Activated T-cell treated with anti-CD3 and anti-CD28 coated beads, Interleukin-2, amount 50 U/mL, for 24 hours (primary cell): ENCODE results near the gene UBE2N.

ENCODE experiments used
- DNase-seq: peaks from one replicate; pipeline ENCODE4 v3.0.0-alpha.2; 2020
- H3K27ac Mint-ChIP-seq: 2 replicates; pipeline ENCODE4 v1.8.0; 2020; ENCODE audit warnings: mild to moderate bottlenecking, mixed read lengths
- H3K27me3 Mint-ChIP-seq: 2 replicates; pipeline ENCODE4 v1.8.0; 2020; ENCODE audit warnings: mixed read lengths
- H3K36me3 Mint-ChIP-seq: 2 replicates; pipeline ENCODE4 v1.8.0; 2020; ENCODE audit warnings: low read depth, mixed read lengths
- H3K4me1 Mint-ChIP-seq: 2 replicates; pipeline ENCODE4 v1.8.0; 2020; ENCODE audit warnings: low read depth, mixed read lengths
- H3K4me3 Mint-ChIP-seq: 2 replicates; pipeline ENCODE4 v1.8.0; 2020; ENCODE audit warnings: mild to moderate bottlenecking, moderate library complexity, mixed read lengths
- H3K9me3 Mint-ChIP-seq: 2 replicates; pipeline ENCODE4 v1.8.0; 2020; ENCODE audit warnings: mixed read lengths

Gene UBE2N

GRCh38 chr12:93370947-93371346 is 70.8 kb downstream of the UBE2N start:
- Mint-ChIP-seq H3K27ac (no peak overlapping the region), H3K36me3 (no peaks in the 10 kb centered on the region), H3K4me1 (no peaks in the 10 kb centered on the region), H3K27me3 (peaks cover 5% of the 10 kb centered on the region), H3K9me3 (no peaks in the 10 kb centered on the region), H3K4me3 (no peak overlapping the region)
- DNase-seq: no peak

DNA sequence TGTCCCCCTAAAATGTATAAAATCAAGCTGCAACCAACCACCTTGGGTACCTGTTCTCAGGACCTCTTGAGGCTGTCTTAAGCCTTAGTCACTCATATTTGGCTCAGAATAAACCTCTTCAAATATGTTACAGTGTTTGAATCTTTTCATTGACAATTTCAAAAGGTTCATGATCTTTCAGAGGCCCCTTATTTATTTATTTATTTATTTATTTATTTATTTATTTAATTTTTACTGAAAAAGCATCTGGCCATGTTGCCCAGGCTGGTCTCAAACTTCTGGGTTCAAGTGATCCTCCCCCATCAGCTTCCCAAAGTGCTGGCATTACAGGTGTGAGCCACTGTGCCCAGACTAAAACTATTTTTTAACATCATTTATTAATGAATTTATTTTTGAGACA is 72.2 kb downstream of the UBE2N start:
- Mint-ChIP-seq H3K27me3 (peaks cover 5% of the 10 kb centered on the region), H3K9me3 (no peaks in the 10 kb centered on the region), H3K36me3 (no peaks in the 10 kb centered on the region), H3K4me3 (no peak overlapping the region), H3K4me1 (peaks cover under 1% of the 10 kb centered on the region), H3K27ac (no peak overlapping the region)
- DNase-seq: no peak

GRCh38 chr12:93368766-93369165 is 73.0 kb downstream of the UBE2N start:
- DNase-seq: no peak
- H3K9me3 Mint-ChIP-seq: no peaks in the 10 kb centered on the region
- H3K4me1 Mint-ChIP-seq: peaks cover 7% of the 10 kb centered on the region
- H3K4me3 Mint-ChIP-seq: no peak overlapping the region
- no peaks in the 10 kb centered on the region for H3K36me3 Mint-ChIP-seq
- H3K27ac Mint-ChIP-seq: no peak overlapping the region
- peaks cover 5% of the 10 kb centered on the region for H3K27me3 Mint-ChIP-seq

DNA sequence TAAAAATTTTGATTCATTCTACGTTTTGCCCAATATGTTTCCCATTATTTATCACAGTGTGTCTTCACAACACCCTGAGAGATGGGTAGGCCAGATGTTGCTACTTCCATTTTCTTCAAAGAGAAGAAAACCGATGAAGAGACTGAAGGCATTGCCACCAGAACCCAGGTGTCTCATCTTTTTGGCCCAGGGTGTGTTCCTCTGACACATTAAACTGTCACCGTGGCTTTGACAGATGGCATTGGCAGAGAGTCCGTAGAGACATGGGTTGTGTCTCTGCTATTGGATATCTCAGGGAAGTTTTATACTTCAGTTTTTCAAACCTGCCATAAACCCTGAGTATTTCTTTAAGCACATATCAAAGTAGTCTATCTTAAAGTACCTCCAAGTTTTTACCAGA is 75.3 kb downstream of the UBE2N start:
- Mint-ChIP-seq H3K36me3 (no peaks in the 10 kb centered on the region), H3K27ac (no peak overlapping the region), H3K27me3 (peaks cover 5% of the 10 kb centered on the region), H3K4me1 (peaks cover 11% of the 10 kb centered on the region), H3K4me3 (no peak overlapping the region), H3K9me3 (no peaks in the 10 kb centered on the region)
- DNase-seq: no peak

DNA sequence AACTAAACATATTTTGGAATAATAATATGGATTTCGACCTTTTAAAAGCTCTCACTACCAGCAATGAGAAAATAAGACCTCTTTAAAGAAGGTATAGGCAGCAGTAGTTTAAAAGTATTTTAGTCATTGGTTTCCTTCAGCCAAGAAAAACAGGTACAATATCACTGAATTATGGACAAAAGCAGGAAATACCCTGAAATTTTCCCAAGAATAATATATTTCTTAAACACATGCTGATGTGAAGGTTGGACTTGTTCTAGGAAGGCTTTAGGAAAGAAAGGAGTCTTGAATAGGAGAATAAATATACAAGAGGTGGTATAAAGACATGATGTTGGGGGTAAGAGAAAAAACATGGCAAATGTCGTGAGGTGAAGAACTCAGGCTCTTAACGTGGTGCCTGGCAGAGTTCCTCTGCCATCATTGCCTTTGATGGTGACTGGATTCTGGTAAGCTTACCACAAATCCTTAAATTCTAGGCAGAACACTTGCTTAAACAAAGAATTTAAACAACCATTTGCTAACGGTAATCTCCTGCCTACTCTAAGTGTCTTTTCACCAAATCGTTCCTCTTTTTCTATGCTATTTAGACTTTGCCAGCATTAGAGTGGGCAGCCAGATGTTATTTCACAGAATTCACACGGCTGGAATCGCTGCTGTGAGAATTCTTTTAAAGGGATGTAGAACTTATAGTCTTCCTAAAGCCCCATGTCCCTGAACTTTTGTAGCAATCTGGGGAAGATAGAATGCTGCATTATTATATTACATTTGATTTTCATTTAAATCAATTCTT is 75.9 kb downstream of the UBE2N start:
- Mint-ChIP-seq H3K4me1 (peaks cover 11% of the 10 kb centered on the region), H3K4me3 (no peak overlapping the region)

GRCh38 chr12:93363841-93364297 is 77.9 kb downstream of the UBE2N start:
- Mint-ChIP-seq H3K36me3 (no peaks in the 10 kb centered on the region), H3K27me3 (no peaks in the 10 kb centered on the region), H3K9me3 (no peaks in the 10 kb centered on the region), H3K27ac (no peak overlapping the region), H3K4me3 (no peak overlapping the region), H3K4me1 (peaks cover 11% of the 10 kb centered on the region)
- no peak for DNase-seq

More for the DNA sequence above, 75.9 kb downstream of the UBE2N start:
- DNase-seq: no peak
- Mint-ChIP-seq H3K36me3 (no peaks in the 10 kb centered on the region), H3K27ac (no peak overlapping the region), H3K27me3 (peaks cover 3% of the 10 kb centered on the region), H3K9me3 (no peaks in the 10 kb centered on the region)

GRCh38 chr12:93361151-93361919 is 80.4 kb downstream of the UBE2N start:
- Mint-ChIP-seq H3K4me3 (no peak overlapping the region), H3K27me3 (no peaks in the 10 kb centered on the region), H3K9me3 (no peaks in the 10 kb centered on the region), H3K4me1 (peaks cover 11% of the 10 kb centered on the region), H3K36me3 (no peaks in the 10 kb centered on the region), H3K27ac (no peak overlapping the region)
- DNase-seq: no peak

- no peaks in the 10 kb centered on the region for H3K27me3 Mint-ChIP-seq
- H3K4me3 Mint-ChIP-seq: no peak overlapping the region
- no peak for DNase-seq
- no peaks in the 10 kb centered on the region for H3K36me3 Mint-ChIP-seq
- H3K27ac Mint-ChIP-seq: no peak overlapping the region
- H3K4me1 Mint-ChIP-seq: peaks cover 11% of the 10 kb centered on the region
- no peaks in the 10 kb centered on the region for H3K9me3 Mint-ChIP-seq
Observed at GRCh38 chr12:93360688-93361087, 81.1 kb downstream of the UBE2N start.

GRCh38 chr12:93358821-93359220 is 82.9 kb downstream of the UBE2N start:
- Mint-ChIP-seq H3K27me3 (no peaks in the 10 kb centered on the region), H3K4me1 (peaks cover 4% of the 10 kb centered on the region), H3K36me3 (no peaks in the 10 kb centered on the region), H3K27ac (no peak overlapping the region), H3K4me3 (no peak overlapping the region), H3K9me3 (no peaks in the 10 kb centered on the region)
- no peak for DNase-seq

DNA sequence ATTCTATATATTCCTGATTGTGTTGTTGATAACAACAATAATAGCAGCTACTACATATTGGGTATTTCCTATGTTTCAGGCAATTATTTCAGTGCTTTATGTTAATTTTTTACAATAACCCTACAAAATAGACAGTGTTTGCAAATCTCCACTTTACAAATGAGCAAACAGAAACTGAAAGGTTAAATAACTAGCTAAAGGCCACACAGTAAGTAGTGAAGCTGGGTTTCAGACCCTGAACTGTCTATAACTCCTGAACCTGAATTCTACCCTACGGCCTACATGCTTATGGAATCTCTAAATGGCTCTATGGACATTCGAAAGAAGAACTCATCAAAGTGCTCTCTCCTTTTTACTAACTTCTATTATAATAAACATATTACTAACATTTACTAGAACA is 83.7 kb downstream of the UBE2N start:
- no peaks in the 10 kb centered on the region for H3K27me3 Mint-ChIP-seq
- no peaks in the 10 kb centered on the region for H3K36me3 Mint-ChIP-seq
- H3K4me3 Mint-ChIP-seq: no peak overlapping the region
- peaks cover under 1% of the 10 kb centered on the region for H3K4me1 Mint-ChIP-seq
- H3K27ac Mint-ChIP-seq: no peak overlapping the region
- H3K9me3 Mint-ChIP-seq: no peaks in the 10 kb centered on the region
- no peak for DNase-seq

DNA sequence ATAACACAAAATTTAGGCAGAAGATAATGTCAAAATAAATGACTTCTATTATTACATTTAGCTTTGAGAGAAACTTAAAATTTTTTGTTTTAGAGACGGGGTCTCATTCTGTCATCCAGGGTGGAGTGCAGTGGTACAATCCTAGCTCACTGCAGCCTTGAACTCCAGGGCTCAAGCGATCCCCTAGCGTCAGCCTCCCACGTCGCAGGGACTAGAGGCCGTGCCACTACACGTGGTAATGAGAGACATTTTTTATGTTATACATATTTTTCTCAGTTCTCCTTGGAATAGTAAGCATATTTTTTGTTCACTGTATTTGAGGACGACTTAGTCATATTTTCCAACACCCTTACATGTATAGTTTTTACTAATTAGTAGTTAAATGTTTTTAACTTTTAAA is 85.5 kb downstream of the UBE2N start:
- Mint-ChIP-seq H3K9me3 (no peaks in the 10 kb centered on the region), H3K36me3 (no peaks in the 10 kb centered on the region), H3K4me1 (no peaks in the 10 kb centered on the region), H3K27ac (no peak overlapping the region), H3K27me3 (no peaks in the 10 kb centered on the region), H3K4me3 (no peak overlapping the region)
- no peak for DNase-seq
